ENCODE results near the gene MCU.
"Not testable (repeated sequence)": the region's sequence is repeated elsewhere in the genome, so short reads cannot be mapped to it uniquely, and the experiment has no call there.

MCU gene

DNA sequence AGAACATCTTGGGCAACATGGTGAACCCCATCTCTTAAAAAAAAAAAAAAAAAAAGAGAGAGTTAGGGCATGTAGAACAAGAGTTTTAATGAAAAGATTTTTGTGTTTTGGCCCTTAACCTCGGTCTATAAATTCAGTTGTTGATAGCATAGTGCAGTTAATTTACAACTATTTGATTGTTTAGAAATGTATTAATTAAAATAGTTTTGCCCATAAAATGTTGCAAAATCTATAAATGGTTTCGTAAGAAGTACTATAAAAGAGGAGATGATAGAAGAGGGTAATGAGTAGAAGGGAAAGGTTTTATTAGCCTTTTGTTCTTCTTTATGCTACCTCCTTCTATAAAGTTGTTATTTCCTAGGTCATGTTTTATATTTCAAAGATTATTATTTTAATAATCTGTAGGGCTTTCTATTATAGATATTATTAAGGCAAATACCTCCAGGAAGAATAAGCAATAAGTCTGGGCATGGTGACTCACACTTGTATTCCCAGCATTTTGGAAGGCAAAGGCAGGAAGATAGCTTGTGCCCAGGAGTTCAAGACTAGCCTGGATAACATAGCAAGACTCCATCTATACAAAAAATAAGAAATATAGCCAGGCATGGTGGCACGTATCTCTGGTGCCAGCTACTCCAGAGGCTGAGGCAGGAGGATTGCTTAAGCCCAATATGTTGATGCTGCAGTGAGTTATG, 73.3 kb downstream of the MCU start:
- DNase-seq = no peak

DNA sequence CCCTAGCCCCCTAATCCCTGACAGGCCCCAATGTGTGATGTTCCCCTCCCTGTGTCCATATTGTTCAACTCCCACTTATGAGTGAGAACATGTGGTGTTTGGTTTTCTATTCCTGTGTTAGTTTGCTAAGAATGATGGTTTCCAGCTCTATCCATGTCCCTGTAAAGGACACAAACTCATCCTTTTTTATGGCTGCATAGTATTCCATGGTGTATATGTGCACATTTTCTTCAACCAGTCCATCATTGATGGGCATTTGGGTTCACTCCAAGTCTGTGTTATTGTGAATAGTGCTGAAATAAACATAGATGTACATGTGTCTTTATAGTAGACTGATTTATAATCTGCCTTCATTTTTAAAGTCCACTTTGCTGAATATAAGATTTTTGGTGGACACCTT, 79.3 kb downstream of the MCU start:
- not testable (repeated sequence) for DNase-seq

DNA sequence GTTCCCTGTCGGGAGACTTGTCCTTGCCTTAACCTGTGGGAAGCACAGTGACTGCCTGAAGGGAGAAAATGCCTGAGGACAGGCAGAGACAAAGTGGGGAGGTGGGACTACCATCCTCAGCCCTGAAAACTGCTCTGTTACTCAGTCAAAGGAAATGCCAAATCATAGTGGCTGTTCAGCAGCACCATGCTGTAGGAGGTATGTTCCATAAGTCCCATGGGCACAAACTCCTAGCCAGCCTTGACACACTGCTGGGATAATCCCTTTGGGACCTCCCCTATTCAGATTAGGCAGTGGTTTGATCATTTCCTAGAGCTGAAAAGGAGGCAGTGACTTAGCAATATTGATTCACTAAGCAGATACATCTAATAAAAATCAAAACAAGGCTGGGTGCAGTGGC, 80.1 kb downstream of the MCU start:
- no peak for DNase-seq

DNA sequence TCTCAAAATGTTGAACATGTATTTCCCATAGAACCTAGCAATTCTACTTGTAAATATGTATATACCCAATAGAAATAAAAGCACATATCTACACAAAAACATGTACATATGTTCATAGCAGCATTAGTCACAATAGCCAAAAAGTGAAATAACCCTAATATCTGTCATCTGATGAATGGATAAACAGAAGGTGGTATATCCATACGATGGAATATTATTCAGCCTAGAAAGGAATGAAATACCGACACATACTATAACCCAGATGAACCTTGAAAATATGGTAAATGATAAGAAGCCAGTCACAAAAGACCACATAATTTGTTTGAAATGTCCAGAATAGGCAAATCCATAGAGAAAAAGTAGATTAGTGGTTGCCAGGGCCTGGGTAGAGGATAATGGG, 87.9 kb downstream of the MCU start:
- DNase-seq = no peak

DNA sequence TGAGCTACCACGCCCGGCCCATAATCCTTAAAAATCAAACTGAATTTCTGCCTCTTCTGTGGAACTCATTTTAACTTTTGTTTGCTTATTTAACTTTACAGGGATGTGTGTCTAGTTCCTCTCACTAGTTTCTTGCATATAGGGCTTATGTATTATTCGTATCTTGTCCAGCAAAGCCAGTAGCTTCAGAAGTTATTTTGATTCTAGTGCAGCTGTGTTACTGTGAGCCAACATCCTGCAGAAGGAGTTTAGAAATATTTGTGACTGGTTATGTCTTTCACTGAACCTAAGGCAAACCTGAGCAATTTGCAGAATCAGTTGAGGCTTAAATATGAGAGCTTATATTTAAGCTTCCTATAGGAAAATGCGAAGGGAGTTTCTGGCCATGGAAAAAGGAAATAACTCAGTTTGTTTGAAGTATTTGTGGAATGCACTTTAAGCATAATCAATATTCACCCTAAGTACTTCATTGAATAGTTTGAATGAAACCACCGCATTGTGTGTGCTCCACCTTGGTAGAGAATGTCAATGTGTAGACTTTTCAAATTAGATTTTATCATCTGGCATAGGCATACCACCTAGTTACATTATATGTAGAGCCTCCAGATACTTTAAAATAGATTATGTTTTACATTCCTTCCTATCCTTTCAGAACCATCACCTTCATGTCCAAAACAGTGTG, 90.8 kb downstream of the MCU start:
- DNase-seq = no peak

DNA sequence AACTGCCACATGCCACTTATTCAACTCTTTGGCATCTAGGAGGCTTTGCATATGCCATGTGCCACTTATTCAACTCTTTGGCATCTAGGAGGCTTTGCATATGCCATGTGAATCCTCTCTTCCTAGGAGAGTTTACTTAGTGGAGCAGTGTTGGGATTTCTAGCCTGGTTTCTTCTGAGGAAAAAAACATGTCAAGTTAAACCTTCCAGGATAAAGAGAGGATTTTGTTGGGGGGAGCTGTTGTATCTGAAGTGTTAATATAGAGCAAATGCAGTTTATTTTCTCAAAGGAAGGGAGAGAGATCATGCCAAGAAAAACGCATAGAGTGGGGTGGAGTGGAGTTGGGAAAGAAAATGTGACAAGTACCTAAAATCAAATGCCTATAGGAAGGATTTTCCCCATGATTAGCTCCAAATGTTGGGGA, 91.5 kb downstream of the MCU start:
- DNase-seq = no peak

DNA sequence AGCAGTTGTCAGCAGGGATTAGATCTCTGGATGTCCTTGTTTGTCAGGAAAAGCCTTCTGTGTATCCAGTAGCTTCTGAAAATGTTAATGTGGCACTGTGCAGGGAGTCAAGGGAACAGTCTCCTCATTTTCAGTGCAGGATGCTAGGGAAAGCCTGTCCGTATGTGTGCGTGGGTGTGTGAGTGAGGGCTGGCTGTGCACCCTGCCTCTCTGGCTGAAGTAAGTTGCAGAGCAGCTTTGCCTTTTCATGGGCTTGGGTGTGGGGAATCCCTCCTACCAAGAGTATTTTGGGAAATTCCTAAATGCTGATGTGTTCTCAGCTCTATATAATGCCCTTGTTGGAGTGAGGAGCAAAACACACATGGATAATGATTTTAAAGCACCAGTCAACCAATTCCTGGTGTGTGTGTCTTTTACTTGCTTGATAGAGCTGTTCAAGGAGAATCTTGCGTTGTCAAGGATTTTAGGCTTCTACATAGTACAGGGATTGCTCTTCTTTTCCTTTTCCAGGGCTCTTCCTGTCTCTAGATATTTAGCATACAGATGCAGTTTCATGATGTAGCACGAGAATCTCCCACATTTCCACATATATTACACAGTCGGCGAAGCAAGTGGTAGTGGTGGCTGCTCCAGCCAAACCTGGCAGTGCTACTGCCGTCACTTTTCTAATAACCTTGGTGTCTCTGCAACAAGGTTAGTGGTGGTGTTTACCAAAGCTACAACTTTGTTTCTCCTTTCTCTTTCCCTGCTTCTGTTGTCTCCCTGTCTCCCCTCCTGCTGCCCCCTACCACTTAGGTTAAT, 92.8 kb downstream of the MCU start:
- DNase-seq = no peak

DNA sequence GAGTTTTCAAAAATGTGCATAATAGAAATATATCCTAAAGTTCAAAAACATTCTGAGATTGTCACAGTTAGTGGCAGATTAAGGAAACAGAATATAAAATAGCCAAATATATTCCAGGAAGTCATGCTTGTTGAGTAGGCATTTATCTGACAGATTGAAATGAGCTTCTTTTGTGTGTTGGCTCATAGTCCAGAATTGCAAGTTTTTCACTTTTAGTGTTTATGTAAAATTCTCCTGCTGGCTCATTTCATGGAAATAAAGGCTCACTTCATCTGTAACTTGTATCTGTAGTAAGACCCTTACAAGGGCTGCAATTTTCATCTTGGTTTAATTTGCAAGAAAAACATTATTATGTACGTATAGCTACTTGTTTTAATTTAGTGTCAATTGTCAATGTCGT, 93.5 kb downstream of the MCU start:
- DNase-seq = no peak

DNA sequence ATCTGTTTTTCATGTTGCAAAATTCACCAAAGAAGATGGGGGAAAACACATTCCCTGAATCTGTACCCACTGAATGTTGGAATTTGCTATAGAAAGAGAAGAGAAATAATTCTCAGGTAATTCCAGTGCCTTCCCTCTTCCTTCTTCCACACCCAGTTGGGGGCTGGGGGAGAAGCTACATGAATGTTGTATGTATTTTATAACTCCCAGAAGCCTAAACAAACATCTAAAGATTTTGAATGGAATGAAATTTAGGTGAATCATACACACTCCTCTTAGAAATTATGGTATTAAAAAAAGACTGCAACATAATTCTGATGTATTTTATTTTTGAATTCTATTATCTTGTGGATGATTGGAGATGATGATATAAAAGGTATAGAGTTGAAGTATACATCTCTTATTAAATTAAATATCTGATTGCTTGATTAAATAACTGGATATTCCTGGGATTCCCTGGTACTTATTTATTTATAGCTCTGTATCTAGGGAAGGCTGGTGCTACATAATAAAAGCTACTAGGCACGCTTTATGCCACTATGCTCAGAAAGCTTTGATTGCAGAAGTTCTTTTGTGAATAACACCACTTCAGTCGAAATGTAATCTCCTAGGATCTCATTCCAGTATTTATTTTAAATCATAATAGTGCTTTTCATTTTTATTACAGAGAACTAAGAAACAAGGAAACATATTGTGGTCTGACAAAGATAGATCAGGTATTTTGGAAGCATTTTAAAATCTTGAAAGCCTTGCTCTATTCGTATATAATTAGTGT, 98.5 kb downstream of the MCU start:
- no peak for DNase-seq

DNA sequence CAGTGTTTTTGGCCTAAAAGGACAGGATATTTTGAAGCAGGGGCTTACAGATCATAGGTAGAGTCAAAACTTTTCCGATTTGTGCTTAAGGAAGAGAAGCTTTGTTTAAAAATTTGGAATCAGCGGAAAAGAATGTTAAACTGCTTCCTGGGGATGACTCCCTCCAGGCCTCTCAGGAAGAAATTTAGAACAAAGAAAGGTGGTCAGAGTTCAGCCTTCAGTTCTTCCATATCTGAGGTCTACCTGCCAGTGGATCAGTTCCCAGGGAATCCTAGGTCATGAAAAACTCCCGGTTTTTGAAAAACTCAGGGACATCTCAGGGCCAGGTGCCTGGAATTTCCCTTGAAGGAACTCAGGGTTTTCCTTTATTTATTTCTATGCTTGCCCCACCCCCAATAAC, 100.3 kb downstream of the MCU start:
- no peak for DNase-seq

DNA sequence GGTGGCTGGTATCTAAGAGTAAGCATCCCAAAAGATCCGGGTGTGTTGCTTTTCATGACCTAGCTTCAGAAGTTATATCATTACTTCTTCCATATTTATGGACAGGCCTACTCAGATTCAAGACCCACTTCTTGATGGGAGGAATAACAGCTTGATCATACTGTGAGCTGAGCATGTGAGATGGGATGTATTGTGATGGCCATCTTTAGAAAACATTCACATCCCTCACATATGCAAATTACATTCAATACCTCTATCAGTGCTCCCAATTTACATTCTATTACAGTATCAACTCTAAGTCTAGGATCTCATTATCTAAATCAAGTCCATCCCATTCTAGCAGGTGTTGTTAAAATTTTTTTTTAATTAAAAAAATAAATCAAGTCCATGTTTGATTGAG, 101.8 kb downstream of the MCU start:
- no peak for DNase-seq

DNA sequence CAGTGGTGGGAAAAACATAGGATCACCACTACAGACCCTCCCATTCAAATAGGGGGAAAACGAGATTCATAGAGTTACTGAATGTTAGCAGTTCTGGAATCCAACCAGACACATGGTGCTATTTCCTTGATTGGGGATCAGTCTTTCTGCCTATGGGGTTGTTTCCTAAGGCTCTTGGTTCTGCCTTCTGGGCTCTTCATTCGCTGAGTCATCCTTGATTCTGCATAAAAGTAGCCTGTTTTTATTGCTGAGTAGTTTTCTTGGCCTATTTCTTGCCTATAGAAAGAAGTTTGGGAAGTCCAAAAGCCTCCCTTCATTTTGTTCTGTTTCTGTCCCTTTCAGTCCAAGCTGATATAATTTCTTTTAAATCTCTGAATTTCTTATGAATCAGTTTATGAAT, 102.3 kb downstream of the MCU start:
- no peak for DNase-seq

DNA sequence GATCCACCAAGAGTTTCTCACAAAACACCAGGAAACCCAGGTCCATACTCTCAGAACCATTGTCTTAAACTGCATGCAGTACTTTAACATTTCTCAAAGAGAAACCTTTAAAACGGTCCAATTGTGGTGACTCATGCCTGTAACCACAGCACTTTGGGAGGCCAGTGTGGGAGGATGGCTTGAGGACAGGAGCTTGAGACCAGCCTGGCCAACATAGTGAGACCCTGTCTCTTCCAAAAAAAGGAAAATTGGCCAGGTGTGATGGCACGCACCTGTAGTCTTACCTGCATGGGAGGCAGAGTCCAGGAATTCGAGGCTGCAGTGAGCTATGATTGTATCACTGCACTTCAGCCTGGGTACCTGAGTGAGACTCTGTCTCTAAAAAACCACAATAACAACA, 104.1 kb downstream of the MCU start:
- no peak for DNase-seq

DNA sequence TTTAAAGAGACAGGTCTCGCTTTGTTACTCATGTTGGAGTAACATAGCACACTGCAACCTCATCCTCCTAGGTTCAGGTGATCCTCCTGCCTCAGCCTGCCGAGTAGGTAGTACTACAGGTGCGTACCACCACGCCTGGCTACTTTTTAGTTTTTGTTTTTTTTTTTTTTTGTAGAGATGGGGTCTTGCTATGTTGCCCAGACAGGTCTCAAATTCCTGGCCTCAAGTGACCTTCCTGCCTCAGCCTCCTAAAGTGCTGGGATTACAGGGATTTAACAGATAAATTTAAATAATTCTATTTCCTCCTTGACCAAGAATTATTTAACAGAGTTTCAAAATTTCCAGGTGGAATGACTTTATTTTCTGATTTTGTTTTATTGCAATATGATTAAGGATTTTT, 104.6 kb downstream of the MCU start:
- DNase-seq = no peak

DNA sequence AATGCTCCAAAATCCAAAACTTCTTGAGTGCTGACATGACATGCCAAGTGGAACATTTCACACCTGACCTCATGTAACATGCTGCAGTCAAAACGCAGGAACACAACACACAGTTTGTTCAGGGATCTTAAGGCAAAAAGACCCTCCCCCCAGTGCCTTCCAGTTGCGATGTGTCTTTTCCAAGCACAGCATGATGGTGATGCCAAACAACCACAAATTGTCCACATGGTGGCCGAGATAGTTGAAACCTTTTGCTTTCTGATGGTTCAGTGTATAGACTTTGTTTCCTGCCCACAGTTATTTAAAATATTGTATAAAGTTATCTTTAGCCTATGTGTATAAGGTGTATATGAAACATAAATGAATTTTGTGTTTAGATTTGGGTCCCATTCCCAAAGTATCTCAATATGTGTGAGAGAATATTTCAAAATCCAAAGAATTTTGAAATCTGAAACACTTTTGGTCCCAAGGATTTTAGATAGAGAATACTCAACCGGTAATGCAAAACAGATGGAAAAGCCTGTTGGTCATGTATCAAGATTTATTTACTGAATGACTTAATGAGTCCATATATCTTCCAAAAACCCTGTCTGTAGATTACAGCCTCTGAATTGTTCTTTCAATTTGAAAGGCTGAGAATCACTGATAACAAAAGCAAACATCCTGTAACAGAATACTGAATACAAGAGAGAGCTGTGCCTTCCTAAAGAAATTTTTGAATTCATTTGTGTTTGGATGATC, 108.2 kb downstream of the MCU start:
- no peak for DNase-seq

DNA sequence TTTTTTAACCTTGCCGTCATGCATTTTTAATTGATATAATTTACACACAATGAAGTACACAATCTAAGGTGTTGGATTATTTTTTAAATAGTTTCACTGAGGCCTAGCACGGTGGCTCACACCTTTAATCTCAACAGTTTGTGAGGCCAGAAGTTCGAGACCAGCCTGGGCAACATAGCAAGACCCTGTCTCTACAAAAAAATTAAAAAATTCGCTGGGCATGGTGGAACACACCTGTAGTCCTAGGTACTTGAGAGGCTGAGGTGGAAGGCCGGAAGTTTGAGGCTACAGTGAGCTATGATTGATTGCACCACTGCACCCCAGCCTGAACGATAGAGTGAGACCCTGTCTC, 108.8 kb downstream of the MCU start:
- no peak for DNase-seq

DNA sequence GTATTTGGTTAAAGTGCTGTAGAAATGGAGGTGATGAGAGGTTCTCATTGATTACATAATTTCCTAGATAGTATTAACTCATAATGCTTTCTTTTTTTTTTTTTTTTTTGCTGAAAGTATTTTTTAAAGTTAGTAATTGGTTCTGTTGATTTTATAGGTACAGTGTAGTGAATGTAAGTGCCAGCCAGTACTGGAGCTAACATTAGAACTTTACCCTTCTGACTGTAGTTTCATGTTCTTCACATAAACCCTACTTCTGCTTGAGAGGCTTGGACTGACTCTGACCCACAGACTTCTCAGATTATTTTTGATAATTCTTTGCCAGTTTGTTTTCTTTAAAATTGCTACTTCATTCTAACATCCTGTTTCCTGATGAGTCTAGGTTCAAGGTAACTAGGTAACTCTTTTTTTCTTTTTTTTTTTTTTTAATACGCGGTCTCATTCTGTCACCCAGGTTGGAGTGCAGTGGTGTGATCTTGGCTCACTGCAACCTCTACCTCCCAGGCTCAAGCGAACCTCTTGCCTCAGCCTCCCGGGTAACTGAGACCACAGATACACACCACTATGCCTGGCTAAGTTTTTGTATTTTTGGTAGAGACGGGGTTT, 109.4 kb downstream of the MCU start:
- no peak for DNase-seq

DNA sequence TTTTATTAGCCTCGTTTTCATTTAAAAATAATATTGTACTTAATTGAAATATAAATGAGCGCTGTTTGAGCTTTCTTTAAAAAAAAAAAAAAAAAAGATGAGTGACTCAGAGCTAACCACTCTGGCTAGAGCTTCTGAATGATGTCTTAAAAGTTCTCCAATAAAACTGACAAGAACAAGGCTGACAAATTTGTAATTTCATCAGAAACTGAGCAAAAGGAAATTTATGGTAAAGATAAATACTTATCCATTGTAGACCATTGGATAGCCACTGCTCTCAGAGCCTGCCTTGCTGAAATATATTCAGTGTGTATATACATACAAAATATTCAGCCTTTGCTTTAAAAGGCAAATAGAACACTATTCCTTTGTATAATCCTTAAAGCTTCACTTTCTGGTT, 110.4 kb downstream of the MCU start:
- no peak for DNase-seq

DNA sequence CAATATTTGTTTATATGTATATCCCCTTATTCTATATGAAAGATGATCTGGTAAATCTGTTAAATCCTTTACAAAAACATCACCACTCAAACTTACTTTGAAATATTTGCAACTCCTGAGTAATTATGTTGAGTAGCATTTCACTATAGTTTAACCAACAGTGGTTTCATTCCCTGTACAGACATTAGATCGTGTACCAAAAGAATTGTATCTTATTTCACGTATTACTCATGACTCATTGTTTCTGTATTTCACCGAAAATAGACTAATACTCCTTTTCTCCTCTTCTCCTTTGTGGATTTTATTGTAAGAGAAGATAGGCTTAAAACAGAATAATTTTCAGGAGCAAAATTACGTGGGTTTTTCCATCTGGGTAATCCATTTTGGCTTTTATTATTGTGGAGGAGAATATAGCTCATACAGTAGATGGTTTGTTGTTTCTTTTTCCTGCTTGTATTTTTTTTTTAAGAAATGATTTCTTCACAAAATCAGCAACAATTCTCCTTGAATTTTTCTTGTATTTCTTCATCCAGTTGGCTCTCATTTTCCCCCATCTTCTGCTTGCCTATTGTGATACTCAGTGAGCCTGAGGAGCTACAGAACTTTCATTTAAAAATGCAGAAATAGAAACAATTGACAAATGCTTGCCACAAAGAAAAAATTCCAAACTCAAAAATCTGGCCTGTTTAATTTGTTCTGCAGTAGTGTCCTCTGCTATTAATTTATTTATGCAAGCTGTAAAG, 111.0 kb downstream of the MCU start:
- DNase-seq = no peak

DNA sequence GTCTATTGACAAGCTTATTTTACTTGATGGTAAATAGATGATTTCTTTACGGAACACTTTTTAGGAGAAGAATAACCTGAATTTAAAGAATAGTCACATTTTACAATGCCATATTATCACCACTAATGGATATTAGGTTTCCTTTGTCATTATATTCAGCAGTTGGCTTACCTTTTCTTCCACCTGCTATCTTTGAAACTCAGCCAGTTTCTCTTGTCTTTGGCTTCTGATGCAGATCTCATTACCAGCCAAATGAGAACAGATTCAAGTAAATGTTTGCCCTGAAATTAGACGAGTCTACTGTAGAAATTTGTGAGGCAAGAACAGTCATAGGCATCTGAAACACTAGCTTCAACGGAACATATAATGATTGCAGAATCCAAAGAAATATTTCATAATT, 116.1 kb downstream of the MCU start:
- no peak for DNase-seq

DNA sequence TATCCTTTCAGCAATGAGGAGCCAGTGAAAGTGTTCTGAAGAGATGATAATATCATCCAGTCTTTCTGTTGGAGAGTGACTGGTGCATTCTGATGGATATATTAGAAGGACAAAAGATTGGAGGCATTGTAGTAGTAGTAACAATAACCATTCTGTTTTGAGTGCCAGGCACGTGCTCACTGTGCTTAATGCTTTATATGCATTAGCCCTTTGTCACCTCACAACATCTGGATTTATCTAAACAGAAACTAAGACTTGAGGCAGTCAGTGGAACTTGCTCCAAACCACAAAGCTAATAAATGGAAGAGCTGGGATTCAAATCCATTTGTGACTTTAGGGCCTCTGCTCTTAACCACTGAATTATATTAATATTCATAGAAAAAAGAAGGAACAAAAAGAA, 117.1 kb downstream of the MCU start:
- DNase-seq = no peak

DNA sequence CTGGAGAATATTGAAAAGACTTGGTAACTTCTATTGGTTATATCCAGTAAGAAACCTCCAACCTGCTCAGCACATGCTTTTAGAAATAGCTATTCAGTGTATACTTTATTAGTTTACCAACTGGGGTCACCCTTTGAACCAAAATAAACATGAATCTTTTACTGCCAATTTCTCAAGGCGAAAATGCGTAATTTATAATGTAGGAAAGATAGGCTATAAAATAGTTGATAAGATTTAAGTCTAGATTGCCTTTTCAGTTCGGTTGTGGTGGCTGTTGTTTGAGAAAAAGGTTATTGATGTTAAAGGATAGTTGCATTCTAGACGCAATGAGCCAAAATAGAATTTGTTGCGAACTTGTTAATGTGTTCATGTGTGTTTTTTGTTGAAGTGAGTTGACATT, 119.0 kb downstream of the MCU start:
- DNase-seq = no peak

Data from GF-D8 (cell line).